GM23338 (cell line): Measurements from ENCODE around the gene EML1. TPM values are rescaled to one million over a fixed set of nuclear protein-coding genes. Genes with fewer than 3 reads are reported as not detected.

ENCODE experiments used
- ATAC-seq: fragments of 200-7000 bp; cut with Tn5 transposase; 3 replicates; pipeline ENCODE4 v1.9.1; 2020
- DNase-seq: peaks from one replicate; pipeline ENCODE4 v3.0.0-alpha.2; 2015; ENCODE audit warnings: low spot score
- H2AFZ ChIP-seq: fragments of 200-600 bp; sonication (generic); 2 replicates; pipeline ENCODE4 v1.8.0; 2016; ENCODE audit warnings: antibody characterized with exemption, mild to moderate bottlenecking, moderate library complexity
- H3F3A ChIP-seq: fragments of 200-600 bp; sonication (generic); replicated peaks from 2 replicates; pipeline ENCODE4 v1.8.0; 2017; ENCODE audit warnings: antibody characterized with exemption, mixed run types, low read depth
- H3K27ac ChIP-seq: fragments of 200-600 bp; sonication (generic); 2 replicates; pipeline ENCODE4 v1.6.1; 2016; ENCODE audit warnings: low read depth
- H3K27me3 ChIP-seq: fragments of 200-600 bp; sonication (generic); 2 replicates; pipeline ENCODE4 v1.8.0; 2016; ENCODE audit warnings: mild to moderate bottlenecking, mixed run types, moderate library complexity; ENCODE audit not compliant: insufficient read depth
- H3K36me3 ChIP-seq: fragments of 200-600 bp; sonication (generic); 2 replicates; pipeline ENCODE4 v1.8.0; 2016; ENCODE audit warnings: mild to moderate bottlenecking; ENCODE audit not compliant: insufficient read depth
- H3K4me1 ChIP-seq: fragments of 200-600 bp; sonication (generic); 2 replicates; pipeline ENCODE4 v1.8.0; 2016; ENCODE audit warnings: mild to moderate bottlenecking, moderate library complexity; ENCODE audit not compliant: insufficient read depth
- H3K4me2 ChIP-seq: fragments of 200-600 bp; sonication (generic); 2 replicates; pipeline ENCODE4 v1.7.1; 2017; ENCODE audit warnings: mixed run types
- H3K4me3 ChIP-seq: fragments of 200-600 bp; sonication (generic); 2 replicates; pipeline ENCODE4 v1.6.1; 2016; ENCODE audit warnings: mixed run types
- H3K79me2 ChIP-seq: fragments of 200-600 bp; sonication (generic); replicated peaks from 2 replicates; pipeline ENCODE4 v1.8.0; 2017; ENCODE audit warnings: mild to moderate bottlenecking; ENCODE audit not compliant: insufficient read depth
- H3K9me2 ChIP-seq: fragments of 200-600 bp; sonication (generic); 2 replicates; pipeline ENCODE4 v1.8.0; 2017; ENCODE audit not compliant: insufficient read depth
- H4K20me1 ChIP-seq: fragments of 200-600 bp; sonication (generic); replicated peaks from 2 replicates; pipeline ENCODE4 v1.8.0; 2017; ENCODE audit warnings: mild to moderate bottlenecking; ENCODE audit not compliant: insufficient read depth
- H3K27ac Mint-ChIP-seq: 2 replicates; pipeline ENCODE4 v1.8.0; 2020; ENCODE audit warnings: inconsistent platforms, mild to moderate bottlenecking, moderate library complexity, mixed read lengths
- H3K27me3 Mint-ChIP-seq: 3 replicates; pipeline ENCODE4 v1.8.0; 2022; ENCODE audit warnings: low read depth, mild to moderate bottlenecking, moderate library complexity, mixed read lengths, inconsistent platforms; ENCODE audit not compliant: insufficient read depth, poor library complexity
- H3K36me3 Mint-ChIP-seq: 3 replicates; pipeline ENCODE4 v1.8.0; 2021; ENCODE audit warnings: low read depth, mild to moderate bottlenecking, inconsistent platforms, moderate library complexity, mixed read lengths
- H3K4me1 Mint-ChIP-seq: 3 replicates; pipeline ENCODE4 v1.8.0; 2020; ENCODE audit warnings: mild to moderate bottlenecking, inconsistent platforms, mixed read lengths
- H3K4me3 Mint-ChIP-seq: 3 replicates; pipeline ENCODE4 v1.8.0; 2021; ENCODE audit warnings: moderate library complexity, mild to moderate bottlenecking, inconsistent platforms, mixed read lengths
- H3K9me3 Mint-ChIP-seq: 3 replicates; pipeline ENCODE4 v1.8.0; 2020; ENCODE audit warnings: moderate library complexity, mild to moderate bottlenecking, inconsistent platforms, mixed read lengths
- CREB1 ChIP-seq: fragments of 250-450 bp; sonication (Bioruptor Pico); IDR thresholded peaks from 2 replicates; pipeline ENCODE4 v1.5.0; 2020; ENCODE audit warnings: low read depth, mild to moderate bottlenecking, moderate library complexity
- CTCF ChIP-seq, 2 experiments: fragments of 200-600 bp in 1 of 2; sonication (generic) in 1 of 2; conservative IDR thresholded peaks; 2 replicates each; pipeline versions ENCODE4 v1.5.1 to v1.6.1; 2016 to 2017; ENCODE audit warnings: antibody characterized with exemption in 2 of 2, low read depth in 2 of 2, mild to moderate bottlenecking in 2 of 2, moderate library complexity in 1 of 2
- ETS1 ChIP-seq: IDR thresholded peaks from 2 replicates; pipeline ENCODE4 v1.6.1; 2016; ENCODE audit warnings: antibody characterized with exemption
- EZH2 ChIP-seq: fragments of 200-600 bp; sonication (generic); IDR thresholded peaks from one replicate; pipeline ENCODE4 v1.8.0; 2017; ENCODE audit warnings: antibody characterized with exemption, mild to moderate bottlenecking, low read depth; ENCODE audit not compliant: unreplicated experiment
- EZH2phosphoT487 ChIP-seq: fragments of 200-600 bp; sonication (generic); IDR thresholded peaks from one replicate; pipeline ENCODE4 v1.8.1; 2018; ENCODE audit warnings: antibody characterized with exemption; ENCODE audit not compliant: unreplicated experiment
- JUNB ChIP-seq: IDR thresholded peaks from one replicate; pipeline ENCODE4 v1.6.1; 2016; ENCODE audit warnings: antibody characterized with exemption; ENCODE audit not compliant: unreplicated experiment
- NANOG ChIP-seq: IDR thresholded peaks from 2 replicates; pipeline ENCODE4 v1.6.1; 2016; ENCODE audit warnings: antibody characterized with exemption, borderline replicate concordance
- POLR2AphosphoS5 ChIP-seq: IDR thresholded peaks from 2 replicates; pipeline ENCODE4 v1.6.1; 2016; ENCODE audit warnings: antibody characterized with exemption, low read depth
- REST ChIP-seq: IDR thresholded peaks from one replicate; pipeline ENCODE4 v1.6.1; 2018; ENCODE audit warnings: antibody characterized with exemption; ENCODE audit not compliant: unreplicated experiment
- STAT1 ChIP-seq: IDR thresholded peaks from one replicate; pipeline ENCODE4 v1.6.1; 2016; ENCODE audit warnings: antibody characterized with exemption; ENCODE audit not compliant: unreplicated experiment
- ZNF114 ChIP-seq: fragments of 250-450 bp; sonication (Bioruptor Pico); IDR thresholded peaks from 2 replicates; pipeline ENCODE4 v1.5.0; 2020; ENCODE audit warnings: mild to moderate bottlenecking, moderate library complexity
- ZNF331 ChIP-seq: fragments of 250-450 bp; sonication (Bioruptor Pico); IDR thresholded peaks from 2 replicates; pipeline ENCODE4 v1.5.0; 2020; ENCODE audit warnings: low read depth, mild to moderate bottlenecking, moderate library complexity
- ZNF462 ChIP-seq: fragments of 250-450 bp; sonication (Bioruptor Pico); IDR thresholded peaks from 2 replicates; pipeline ENCODE4 v1.5.0; 2020; ENCODE audit warnings: mild to moderate bottlenecking, moderate library complexity
- polyA plus RNA-seq: library from polyadenylated mRNA; unstranded; fragments of >200 nt; fragmentation: Nextera tagmentation; extraction: Ambion mirVana; gene quantifications from 2 replicates; pipeline ENCODE4 v1.2.1, GENCODE V29; 2016
- total RNA-seq: library from RNA; depleted of rRNA; stranded (reverse); fragments of >200 nt; shearing (Covaris generic); gene quantifications from 2 replicates; pipeline ENCODE4 v1.2.3, GENCODE V29; 2014

EML1 gene
- total and polyA plus RNA-seq, 2 experiments from 2014 or later = 7.0 to 18.1 TPM

GRCh38 chr14:99812892-99813291 lies 19.7 kb downstream of the EML1 start:
- no peak overlapping the region for H2AFZ ChIP-seq
- Mint-ChIP-seq H3K27me3 (peaks cover 9% of the 10 kb centered on the region), H3K27ac (no peak overlapping the region), H3K4me3 (no peak overlapping the region), H3K9me3 (no peaks in the 10 kb centered on the region), H3K4me1 (peaks cover 2% of the 10 kb centered on the region; the same call in 2 of the 3 replicates), H3K36me3 (no peaks in the 10 kb centered on the region)
- H3F3A ChIP-seq = no peaks in the 10 kb centered on the region
- no peaks in the 10 kb centered on the region for H3K36me3 ChIP-seq
- no peak overlapping the region for H3K27ac ChIP-seq
- H3K4me2 ChIP-seq = no peak overlapping the region
- H3K4me3 ChIP-seq = no peak overlapping the region
- H3K79me2 ChIP-seq = peaks cover 7% of the 10 kb centered on the region; the same call in 1 of the 2 replicates
- no peaks in the 10 kb centered on the region for H3K4me1 ChIP-seq
- DNase-seq = no peak
- no peak for ATAC-seq
- no peaks in the 10 kb centered on the region for H3K27me3 ChIP-seq
- H3K9me2 ChIP-seq = no peaks in the 10 kb centered on the region
- TF ChIP-seq CREB1 (CRISPR knock-in tag) (no peak), NANOG (no peak), EZH2phosphoT487 (no peak), ZNF331 (CRISPR knock-in tag) (no peak), ZNF462 (CRISPR knock-in tag) (no peak), EZH2 (no peak), JUNB (no peak), STAT1 (no peak), ZNF114 (CRISPR knock-in tag) (no peak), REST (no peak), POLR2AphosphoS5 (no peak), CTCF (conservative IDR thresholded peaks at IDR 0.05; ENCODE audit: low read depth in 2 of 2) (no peak), ETS1 (no peak)
- no peaks in the 10 kb centered on the region; the same call in 1 of the 2 replicates for H4K20me1 ChIP-seq
